ENCODE measurements around the gene TRPC4. TPM values are rescaled to one million over a fixed set of nuclear protein-coding genes. Genes with fewer than 3 reads are reported as not detected.

TRPC4 gene
- total RNA-seq, 3 donors from 2014 or later, result 0.29 to 0.98 (median 0.32) TPM

DNA sequence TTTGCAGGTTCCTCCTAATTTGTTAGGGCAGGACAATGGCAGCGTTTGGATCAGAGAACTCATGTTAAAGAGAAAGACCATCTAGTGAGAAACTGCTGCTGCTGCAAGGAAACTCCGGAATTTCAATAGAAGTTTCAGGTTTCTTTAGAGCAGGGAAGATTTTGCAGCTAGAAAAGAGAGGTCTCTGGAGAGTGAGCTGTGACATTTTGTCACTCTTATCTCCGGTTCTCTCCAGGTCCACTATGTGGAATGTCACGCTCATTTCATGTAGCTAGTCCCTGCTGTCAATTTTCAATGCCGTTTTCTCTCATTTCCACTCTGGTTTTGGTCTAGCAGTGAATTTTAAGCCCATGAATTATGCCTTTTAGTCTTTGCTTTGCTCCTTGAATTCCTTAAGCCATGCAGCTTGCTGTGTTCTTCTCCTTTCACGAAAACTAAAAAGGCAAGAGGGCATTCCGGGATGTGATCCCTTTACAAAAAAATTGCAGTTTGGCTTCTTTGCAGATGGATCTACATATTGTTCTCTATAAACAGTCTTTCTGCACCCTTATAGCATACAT is 224.3 kb downstream of the TRPC4 start:
- no peak overlapping the region for H3K27ac ChIP-seq
- no peak for DNase-seq (ENCODE audit: low spot score in 2 of 2)
- no peak overlapping the region for H3K4me3 ChIP-seq
- no peaks in the 10 kb centered on the region for H3K36me3 ChIP-seq
- H3K9me3 ChIP-seq, result no peaks in the 10 kb centered on the region
- H3K27me3 ChIP-seq, result peaks cover 0 to 3% of the 10 kb centered on the region in 2 donors
- TF ChIP-seq POLR2A (IDR thresholded peaks at IDR 0.05) (no peak), CTCF (IDR thresholded peaks at IDR 0.05) (no peak), POLR2AphosphoS5 (IDR thresholded peaks at IDR 0.05) (no peak)
- no peaks in the 10 kb centered on the region for H3K4me1 ChIP-seq
- intact Hi-C loops (cut with DNase I; ENCODE audit: low total_unique reads), result no loop called here

DNA sequence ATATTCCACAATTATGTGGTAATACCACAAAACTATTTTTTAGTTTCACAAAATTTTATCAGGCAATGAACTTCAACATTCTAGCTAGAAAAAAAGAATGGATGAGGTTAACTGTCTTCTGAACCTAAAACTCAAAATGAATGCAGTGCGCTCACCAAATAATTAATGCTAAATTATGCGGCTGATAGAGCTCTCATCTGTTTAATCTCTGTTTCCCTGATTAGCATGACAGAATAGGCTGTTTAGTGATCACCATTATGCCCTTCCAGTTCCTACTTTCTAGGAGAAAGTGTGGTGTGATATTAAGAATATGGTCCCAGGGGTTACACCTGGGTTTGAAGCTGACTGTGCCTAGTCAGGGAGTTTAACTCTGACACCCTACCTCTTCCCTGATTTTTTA is 228.2 kb downstream of the TRPC4 start:
- Histone ChIP-seq H3K27me3 (peaks cover 0 to 2% of the 10 kb centered on the region in 2 donors), H3K4me1 (no peaks in the 10 kb centered on the region), H3K27ac (no peak overlapping the region), H3K36me3 (no peaks in the 10 kb centered on the region), H3K4me3 (no peak overlapping the region), H3K9me3 (no peaks in the 10 kb centered on the region)
- intact Hi-C loops (cut with DNase I; ENCODE audit: low total_unique reads), result no loop called here
- TF ChIP-seq POLR2A (IDR thresholded peaks at IDR 0.05), result no peak
- TF ChIP-seq POLR2AphosphoS5 (IDR thresholded peaks at IDR 0.05), result no peak
- no peak for TF ChIP-seq CTCF (IDR thresholded peaks at IDR 0.05)
- DNase-seq (ENCODE audit: low spot score in 2 of 2), result no peak

- H3K27me3 ChIP-seq, result no peaks in the 10 kb centered on the region
- no peaks in the 10 kb centered on the region for H3K4me1 ChIP-seq
- no peak for DNase-seq (ENCODE audit: low spot score in 2 of 2)
- no peaks in the 10 kb centered on the region for H3K36me3 ChIP-seq
- TF ChIP-seq CTCF (IDR thresholded peaks at IDR 0.05) (no peak), POLR2A (IDR thresholded peaks at IDR 0.05) (no peak), POLR2AphosphoS5 (IDR thresholded peaks at IDR 0.05) (no peak)
- no peaks in the 10 kb centered on the region for H3K9me3 ChIP-seq
- H3K4me3 ChIP-seq, result no peak overlapping the region
- no peak overlapping the region for H3K27ac ChIP-seq
- intact Hi-C loops (cut with DNase I; ENCODE audit: low total_unique reads), result no loop called here
Measured at GRCh38 chr13:37640499-37640898, 229.1 kb downstream of the TRPC4 start.

DNA sequence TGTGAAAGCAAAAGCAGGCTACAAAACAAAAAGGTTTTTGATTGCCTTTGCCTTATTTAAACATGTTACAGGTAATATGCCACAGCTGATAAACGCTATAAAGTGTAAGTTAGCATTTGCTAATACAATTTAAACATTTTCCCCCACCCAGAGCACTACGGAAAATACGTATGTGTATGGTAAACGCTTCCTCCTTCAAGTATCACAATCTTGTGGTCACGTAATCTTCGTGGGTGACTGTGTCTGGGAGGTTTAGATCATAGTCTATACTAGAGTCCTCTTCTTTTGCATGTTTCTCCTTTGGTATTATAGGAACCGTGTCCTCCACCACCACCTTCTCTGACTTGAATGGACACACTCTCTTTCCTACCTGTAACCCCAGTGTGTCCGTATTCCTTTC is 232.9 kb downstream of the TRPC4 start:
- no peak for TF ChIP-seq POLR2AphosphoS5 (IDR thresholded peaks at IDR 0.05)
- no peak for TF ChIP-seq CTCF (IDR thresholded peaks at IDR 0.05)
- TF ChIP-seq POLR2A (IDR thresholded peaks at IDR 0.05), result no peak
- H3K4me3 ChIP-seq, result no peak overlapping the region

GRCh38 chr13:37632294-37632693 is 237.3 kb downstream of the TRPC4 start:
- no peak overlapping the region for H3K27ac ChIP-seq
- intact Hi-C loops (cut with DNase I; ENCODE audit: low total_unique reads), result loop anchor here (5.0 kb wide), 1 partner anchor 890 kb away; no protein-coding TSS in a partner anchor
- TF ChIP-seq POLR2AphosphoS5 (IDR thresholded peaks at IDR 0.05) (no peak), POLR2A (IDR thresholded peaks at IDR 0.05) (no peak), CTCF (IDR thresholded peaks at IDR 0.05) (no peak)
- no peaks in the 10 kb centered on the region for H3K9me3 ChIP-seq
- DNase-seq (ENCODE audit: low spot score in 2 of 2), result no peak
- no peaks in the 10 kb centered on the region for H3K27me3 ChIP-seq
- no peaks in the 10 kb centered on the region for H3K4me1 ChIP-seq
- no peak overlapping the region for H3K4me3 ChIP-seq
- H3K36me3 ChIP-seq, result no peaks in the 10 kb centered on the region

More for the DNA sequence above, 232.9 kb downstream of the TRPC4 start:
- no peak for DNase-seq (ENCODE audit: low spot score in 2 of 2)
- Histone ChIP-seq H3K9me3 (no peaks in the 10 kb centered on the region), H3K27me3 (no peaks in the 10 kb centered on the region), H3K36me3 (no peaks in the 10 kb centered on the region), H3K27ac (no peak overlapping the region), H3K4me1 (no peaks in the 10 kb centered on the region)
- intact Hi-C loops (cut with DNase I; ENCODE audit: low total_unique reads), result no loop called here
